ENCODE measurements around the gene ITM2B. TPM values are rescaled to one million over a fixed set of nuclear protein-coding genes. Genes with fewer than 3 reads are reported as not detected.

ITM2B gene
- total and polyA plus RNA-seq, 12 donors, result 229 to 1,235 (median 697) TPM

DNA sequence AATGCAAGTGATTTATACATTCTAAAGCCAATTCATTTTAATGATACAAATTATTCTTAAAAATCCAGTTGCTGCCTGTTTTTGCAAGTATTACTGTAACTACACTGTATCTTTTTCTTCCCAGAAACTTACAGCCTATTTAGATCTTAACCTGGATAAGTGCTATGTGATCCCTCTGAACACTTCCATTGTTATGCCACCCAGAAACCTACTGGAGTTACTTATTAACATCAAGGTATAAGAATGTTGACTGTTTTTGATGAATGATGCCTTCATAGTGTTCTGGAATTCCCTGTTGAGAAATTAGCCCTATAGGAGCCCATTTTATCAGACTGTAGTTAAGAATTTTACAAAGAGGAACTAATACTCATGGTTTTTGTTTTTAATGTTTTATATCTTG lies 25.0 kb downstream of the ITM2B start:
- H3K27me3 ChIP-seq, result no peaks in the 10 kb centered on the region
- TF ChIP-seq, protein P1, sequence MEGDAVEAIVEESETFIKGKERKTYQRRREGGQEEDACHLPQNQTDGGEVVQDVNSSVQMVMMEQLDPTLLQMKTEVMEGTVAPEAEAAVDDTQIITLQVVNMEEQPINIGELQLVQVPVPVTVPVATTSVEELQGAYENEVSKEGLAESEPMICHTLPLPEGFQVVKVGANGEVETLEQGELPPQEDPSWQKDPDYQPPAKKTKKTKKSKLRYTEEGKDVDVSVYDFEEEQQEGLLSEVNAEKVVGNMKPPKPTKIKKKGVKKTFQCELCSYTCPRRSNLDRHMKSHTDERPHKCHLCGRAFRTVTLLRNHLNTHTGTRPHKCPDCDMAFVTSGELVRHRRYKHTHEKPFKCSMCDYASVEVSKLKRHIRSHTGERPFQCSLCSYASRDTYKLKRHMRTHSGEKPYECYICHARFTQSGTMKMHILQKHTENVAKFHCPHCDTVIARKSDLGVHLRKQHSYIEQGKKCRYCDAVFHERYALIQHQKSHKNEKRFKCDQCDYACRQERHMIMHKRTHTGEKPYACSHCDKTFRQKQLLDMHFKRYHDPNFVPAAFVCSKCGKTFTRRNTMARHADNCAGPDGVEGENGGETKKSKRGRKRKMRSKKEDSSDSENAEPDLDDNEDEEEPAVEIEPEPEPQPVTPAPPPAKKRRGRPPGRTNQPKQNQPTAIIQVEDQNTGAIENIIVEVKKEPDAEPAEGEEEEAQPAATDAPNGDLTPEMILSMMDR (IDR thresholded peaks at IDR 0.05), result no peak
- no peak for TF ChIP-seq POLR2A (IDR thresholded peaks at IDR 0.05)
- H3K4me3 ChIP-seq, result no peak overlapping the region
- H3K9me3 ChIP-seq (replicated peaks in 1 of 3), result no peaks in the 10 kb centered on the region
- peaks cover 18 to 36% of the 10 kb centered on the region in 2 donors for H3K4me1 ChIP-seq (replicated peaks in 1 of 2)
- H3K36me3 ChIP-seq (replicated peaks in 1 of 2), result peaks cover 0 to 89% of the 10 kb centered on the region in 2 donors
- H3K27ac ChIP-seq, result no peak overlapping the region
- DNase-seq, result no peak
- intact Hi-C loops (cut with DNase I), result no loop called here

DNA sequence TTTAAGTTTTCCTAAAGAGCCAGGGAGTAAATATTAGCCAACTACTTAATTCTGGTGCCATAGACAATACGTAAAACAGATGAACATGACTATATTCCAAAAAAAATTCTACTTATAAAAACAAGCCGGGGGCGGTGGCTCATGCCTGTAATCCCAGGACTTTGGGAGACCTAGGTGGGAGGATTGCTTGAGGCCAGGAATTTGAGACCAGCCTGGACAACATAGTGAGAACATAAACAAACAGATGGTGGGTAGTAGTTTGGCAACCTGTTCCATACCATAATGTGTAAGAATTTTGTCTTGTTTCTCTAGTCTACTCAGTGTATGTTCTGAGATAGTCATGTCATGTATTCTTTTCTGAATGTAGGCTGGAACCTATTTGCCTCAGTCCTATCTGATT lies 25.4 kb downstream of the ITM2B start:
- no peaks in the 10 kb centered on the region for H3K9me3 ChIP-seq (replicated peaks in 1 of 3)
- 90 to 92% (median 91%) methylated on average over 3 of the region's 3 CpGs for WGBS, 4 donors
- no peak overlapping the region for H3K27ac ChIP-seq
- no peak overlapping the region for H3K4me3 ChIP-seq
- no peaks in the 10 kb centered on the region for H3K27me3 ChIP-seq
- TF ChIP-seq, protein P1 (IDR thresholded peaks at IDR 0.05), result no peak
- no peak for TF ChIP-seq POLR2A (IDR thresholded peaks at IDR 0.05)
- intact Hi-C loops (cut with DNase I), result no loop called here
- no peak for DNase-seq
- H3K4me1 ChIP-seq (replicated peaks in 1 of 2), result peaks cover 15 to 31% of the 10 kb centered on the region in 2 donors
- H3K36me3 ChIP-seq (replicated peaks in 1 of 2), result peaks cover 0 to 92% of the 10 kb centered on the region in 2 donors

DNA sequence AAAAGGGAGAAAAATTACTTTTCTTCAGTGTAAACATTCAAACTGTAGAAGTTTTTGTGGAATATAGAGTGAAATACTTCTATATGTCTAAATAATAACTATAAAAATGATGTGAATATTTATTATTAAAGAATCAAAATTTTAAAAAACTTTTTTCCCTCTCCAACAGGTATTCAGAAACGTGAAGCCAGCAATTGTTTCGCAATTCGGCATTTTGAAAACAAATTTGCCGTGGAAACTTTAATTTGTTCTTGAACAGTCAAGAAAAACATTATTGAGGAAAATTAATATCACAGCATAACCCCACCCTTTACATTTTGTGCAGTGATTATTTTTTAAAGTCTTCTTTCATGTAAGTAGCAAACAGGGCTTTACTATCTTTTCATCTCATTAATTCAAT lies 28.0 kb downstream of the ITM2B start:
- H3K27me3 ChIP-seq, result no peaks in the 10 kb centered on the region
- no peaks in the 10 kb centered on the region for H3K9me3 ChIP-seq (replicated peaks in 1 of 3)
- peaks cover 0 to 79% of the 10 kb centered on the region in 2 donors for H3K36me3 ChIP-seq (replicated peaks in 1 of 2)
- no peak overlapping the region for H3K4me3 ChIP-seq
- H3K4me1 ChIP-seq (replicated peaks in 1 of 2), result peaks cover 0 to 11% of the 10 kb centered on the region in 2 donors
- TF ChIP-seq POLR2A (IDR thresholded peaks at IDR 0.05), result no peak
- TF ChIP-seq, protein P1 (IDR thresholded peaks at IDR 0.05), result no peak
- H3K27ac ChIP-seq, result no peak overlapping the region
- no peak for DNase-seq
- intact Hi-C loops (cut with DNase I), result no loop called here
- WGBS, 4 donors, result 70 to 76% (median 74%) methylated on average over 4 of the region's 4 CpGs

DNA sequence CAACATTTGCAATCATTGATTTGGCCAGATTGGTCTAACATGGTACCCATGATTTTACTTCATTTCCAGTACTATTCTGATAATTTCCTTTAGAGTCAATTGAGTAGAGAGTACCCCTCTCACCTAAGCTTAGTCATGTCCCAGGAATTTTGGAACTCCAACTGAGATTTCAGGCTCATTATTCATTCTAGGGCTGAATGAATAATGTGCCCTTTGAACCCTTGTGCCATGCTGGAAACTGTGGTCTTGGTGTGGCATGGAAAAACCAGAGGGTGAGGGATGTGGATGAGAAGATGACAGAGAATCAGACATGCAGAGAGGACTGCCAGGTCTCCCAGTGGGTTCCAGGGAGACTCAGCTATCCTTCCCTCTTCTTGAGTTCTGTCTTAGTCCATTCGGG lies 30.2 kb downstream of the ITM2B start:
- TF ChIP-seq, protein P1 (IDR thresholded peaks at IDR 0.05), result no peak
- no peak for TF ChIP-seq POLR2A (IDR thresholded peaks at IDR 0.05)
- intact Hi-C loops (cut with DNase I), result no loop called here
- DNase-seq, result no peak
- 88 to 100% (median 96%) methylated on average over 1 of the region's 1 CpG for WGBS, 4 donors
- Histone ChIP-seq H3K27ac (no peak overlapping the region), H3K27me3 (no peaks in the 10 kb centered on the region), H3K4me1 (replicated peaks in 1 of 2) (peaks cover 0 to 7% of the 10 kb centered on the region in 2 donors), H3K4me3 (no peak overlapping the region), H3K36me3 (replicated peaks in 1 of 2) (peaks cover 0 to 57% of the 10 kb centered on the region in 2 donors), H3K9me3 (replicated peaks in 1 of 3) (no peaks in the 10 kb centered on the region)

Measured in adrenal gland (tissue), 12 donors.